Suppressor macrophage treated with lipopolysaccharide for 4 hours (primary cell): ENCODE results near the gene ZBTB8OS.
"Not testable (repeated sequence)": the region's sequence is repeated elsewhere in the genome, so short reads cannot be mapped to it uniquely, and the experiment has no call there.

ENCODE experiments used
- DNase-seq: peaks from one replicate; pipeline ENCODE4 v3.0.0-alpha.2; 2020

The ZBTB8OS gene

GRCh38 chr1:32650248-32650751, at the start of gene ZBTB8OS:
Gene ZBTB8OS (minus strand): TSS chr1:32650550. CDS start chr1:32650529, 21 bp downstream.
- DNase-seq = peak; percentile 96

GRCh38 chr1:32696996-32697395, 46.6 kb upstream of the ZBTB8OS start:
- DNase-seq = not testable (repeated sequence)

- DNase-seq = no peak
Observed at GRCh38 chr1:32696041-32696440, 45.7 kb upstream of the ZBTB8OS start.

- peak; percentile 31 for DNase-seq
Observed at GRCh38 chr1:32695098-32695904, 45.0 kb upstream of the ZBTB8OS start.

GRCh38 chr1:32693455-32694174, 43.3 kb upstream of the ZBTB8OS start:
- DNase-seq = no peak

- no peak for DNase-seq
Observed at GRCh38 chr1:32686387-32686786, 36.0 kb upstream of the ZBTB8OS start.

GRCh38 chr1:32685498-32685897, 35.1 kb upstream of the ZBTB8OS start:
- DNase-seq = no peak

GRCh38 chr1:32684167-32684811, 33.9 kb upstream of the ZBTB8OS start:
- DNase-seq = no peak

- no peak for DNase-seq
Observed at GRCh38 chr1:32683397-32683796, 33.0 kb upstream of the ZBTB8OS start.

- no peak for DNase-seq
Observed at GRCh38 chr1:32681999-32682398, 31.6 kb upstream of the ZBTB8OS start.

- no peak for DNase-seq
Observed at GRCh38 chr1:32681509-32681908, 31.2 kb upstream of the ZBTB8OS start.

GRCh38 chr1:32680642-32681041, 30.3 kb upstream of the ZBTB8OS start:
- no peak for DNase-seq

- DNase-seq = not testable (repeated sequence)
Observed at GRCh38 chr1:32679993-32680392, 29.6 kb upstream of the ZBTB8OS start.

GRCh38 chr1:32676945-32677344, 26.6 kb upstream of the ZBTB8OS start:
- DNase-seq = no peak

GRCh38 chr1:32668716-32669115, 18.4 kb upstream of the ZBTB8OS start:
- DNase-seq = not testable (repeated sequence)

GRCh38 chr1:32666901-32667566, 16.7 kb upstream of the ZBTB8OS start:
- no peak for DNase-seq

- DNase-seq = no peak
Observed at GRCh38 chr1:32665915-32666314, 15.6 kb upstream of the ZBTB8OS start.

- no peak for DNase-seq
Observed at GRCh38 chr1:32659581-32659980, 9.2 kb upstream of the ZBTB8OS start.

GRCh38 chr1:32652244-32652962, 2.1 kb upstream of the ZBTB8OS start:
- DNase-seq = no peak

GRCh38 chr1:32651461-32652073, 1.2 kb upstream of the ZBTB8OS start:
- DNase-seq = peak; percentile 69

GRCh38 chr1:32650752-32651460, 556 bp upstream of the ZBTB8OS start, which contains the start of gene RBBP4:
Gene RBBP4 (plus strand): TSS chr1:32651208. CDS start chr1:32651307, 99 bp downstream.
- DNase-seq = peak; percentile 99
